Panc1 (cell line): ENCODE results near the gene PRPF39. TPM values are rescaled to one million over a fixed set of nuclear protein-coding genes. Genes with fewer than 3 reads are reported as not detected.

Experiments used
- ATAC-seq: fragments of 200-7000 bp; cut with Tn5 transposase; 2 replicates; pipeline ENCODE4 v1.9.1; 2020; ENCODE audit warnings: mild to moderate bottlenecking, moderate library complexity
- BruUV-seq: library from RNA; stranded (reverse); fragments of 400-500 nt; replicated peaks from 2 replicates; lab custom pipeline; 2021; lab: Mats Ljungman, UMichigan
- CTCF ChIA-PET: fragments of 300-600 bp; sonication (Branson Sonifier 250); formaldehyde crosslinking; loops from one replicate; lab custom pipeline; 2022; ENCODE audit warnings: antibody characterized with exemption; lab: Charles Lee
- POLR2A ChIA-PET: fragments of 300-600 bp; sonication (Branson Sonifier 250); formaldehyde crosslinking; loops from one replicate; lab custom pipeline; 2022; ENCODE audit warnings: antibody characterized with exemption; lab: Charles Lee
- DNase-seq: peaks from one replicate; pipeline ENCODE4 v3.0.0-alpha.2; 2010; ENCODE audit warnings: low read depth, low spot score
- H3K27ac ChIP-seq: 2 replicates; pipeline ENCODE4 v1.5.1; 2011; ENCODE audit warnings: mild to moderate bottlenecking, low read length, inconsistent platforms
- H3K27me3 ChIP-seq: fragments of 200-500 bp; sonication (Bioruptor generic); 2 replicates; pipeline ENCODE4 v1.6.0; 2014; ENCODE audit warnings: low read length, inconsistent platforms; ENCODE audit not compliant: control insufficient read depth, insufficient read depth
- H3K36me3 ChIP-seq: fragments of 200-500 bp; sonication (Bioruptor generic); 2 replicates; pipeline ENCODE4 v1.5.1; 2014; ENCODE audit warnings: inconsistent platforms, mild to moderate bottlenecking, low read length, moderate library complexity; ENCODE audit not compliant: control insufficient read depth, insufficient read depth
- H3K4me1 ChIP-seq: 2 replicates; pipeline ENCODE4 v1.5.1; 2011; ENCODE audit warnings: inconsistent platforms, mild to moderate bottlenecking, low read length, moderate library complexity; ENCODE audit not compliant: control insufficient read depth, insufficient read depth
- H3K4me3 ChIP-seq, 2 experiments: 2 replicates each; pipeline ENCODE4 v1.5.1; 2011 to 2012; ENCODE audit warnings: low read depth in 2 of 2, low read length in 2 of 2, mild to moderate bottlenecking in 2 of 2, inconsistent platforms in 1 of 2, moderate library complexity in 1 of 2
- H3K9me3 ChIP-seq: fragments of 200-500 bp; sonication (Bioruptor generic); 2 replicates; pipeline ENCODE4 v1.5.1; 2014; ENCODE audit warnings: low read depth, mild to moderate bottlenecking, inconsistent platforms, low read length, moderate library complexity; ENCODE audit not compliant: control insufficient read depth, insufficient read depth
- CTCF ChIP-seq: fragments of 450-650 bp; IDR thresholded peaks from 2 replicates; pipeline ENCODE4 v1.5.1; 2017; ENCODE audit warnings: mild to moderate bottlenecking
- POLR2AphosphoS5 ChIP-seq: IDR thresholded peaks from 2 replicates; pipeline ENCODE4 v1.6.1; 2012; ENCODE audit warnings: mild to moderate bottlenecking, low read depth, low read length, moderate library complexity
- SIN3A ChIP-seq: IDR thresholded peaks from 2 replicates; pipeline ENCODE4 v1.6.1; 2012; ENCODE audit warnings: low read depth, mild to moderate bottlenecking, low read length, moderate library complexity, borderline replicate concordance; ENCODE audit not compliant: insufficient read depth
- TCF7L2 ChIP-seq: IDR thresholded peaks from 2 replicates; pipeline ENCODE4 v1.6.1; 2011; ENCODE audit warnings: mild to moderate bottlenecking, low read depth, low read length, inconsistent platforms
- in situ Hi-C: cut with HindIII; loops from 2 replicates; pipeline ENCODE4 v1.10.0; 2016; ENCODE audit warnings: low sequenced_read_pairs, low pct_unique_long_range_greater_than_20kb
- intact Hi-C: fragments of 100-400 bp; cut with micrococcal nuclease; formaldehyde crosslinking; loops from one replicate; pipeline ENCODE4 v1.10.0; 2022; ENCODE audit not compliant: unreplicated experiment
- total RNA-seq: library from RNA; stranded (reverse); gene quantifications from one replicate; pipeline ENCODE4 v1.2.1, GENCODE V29; 2021; ENCODE audit not compliant: unreplicated experiment
- TF ChIP-seq, protein P1 (sequence below), 2 experiments: IDR thresholded peaks; 2 replicates each; pipeline ENCODE4 v1.6.1; 2011 to 2012; ENCODE audit warnings: low read depth in 2 of 2, control low read depth in 1 of 2, low read length in 1 of 2, mild to moderate bottlenecking in 1 of 2, moderate library complexity in 1 of 2; ENCODE audit not compliant: insufficient read depth in 1 of 2

The PRPF39 gene
- total RNA-seq, 1 experiment from 2014 or later, result 30.7 TPM

DNA sequence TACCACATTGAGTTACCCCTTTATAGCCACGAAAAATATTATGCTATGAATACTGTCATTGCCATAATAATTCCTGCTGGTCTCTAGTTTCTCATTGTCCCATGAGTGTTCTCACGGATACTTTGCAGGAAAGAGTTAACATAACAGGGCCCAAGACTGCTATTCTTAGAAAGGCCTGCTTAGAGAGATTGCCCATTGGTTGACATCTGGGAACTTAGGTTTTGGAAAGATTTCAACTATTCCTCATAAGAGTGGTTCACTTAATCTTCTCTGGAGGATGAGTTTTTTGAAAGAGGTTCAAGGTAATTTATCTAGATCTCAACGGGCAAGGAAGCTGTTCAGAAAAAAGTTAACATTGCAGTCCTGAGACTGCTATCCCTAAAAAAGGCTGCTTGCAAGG is 18.4 kb upstream of the PRPF39 start:
- H3K4me1 ChIP-seq, result no peaks in the 10 kb centered on the region
- no peaks in the 10 kb centered on the region for H3K9me3 ChIP-seq
- ChIA-PET POLR2A (interaction anchor here (0.6 kb wide), 1 partner anchor 13 kb away, joined by 7 read pairs; no protein-coding TSS in a partner anchor), CTCF (no interaction called here)
- H3K36me3 ChIP-seq, result no peaks in the 10 kb centered on the region
- no TSS peak for BruUV-seq
- in situ Hi-C loops (no loop called here), intact Hi-C loops (no loop called here)
- TF ChIP-seq, protein P1, sequence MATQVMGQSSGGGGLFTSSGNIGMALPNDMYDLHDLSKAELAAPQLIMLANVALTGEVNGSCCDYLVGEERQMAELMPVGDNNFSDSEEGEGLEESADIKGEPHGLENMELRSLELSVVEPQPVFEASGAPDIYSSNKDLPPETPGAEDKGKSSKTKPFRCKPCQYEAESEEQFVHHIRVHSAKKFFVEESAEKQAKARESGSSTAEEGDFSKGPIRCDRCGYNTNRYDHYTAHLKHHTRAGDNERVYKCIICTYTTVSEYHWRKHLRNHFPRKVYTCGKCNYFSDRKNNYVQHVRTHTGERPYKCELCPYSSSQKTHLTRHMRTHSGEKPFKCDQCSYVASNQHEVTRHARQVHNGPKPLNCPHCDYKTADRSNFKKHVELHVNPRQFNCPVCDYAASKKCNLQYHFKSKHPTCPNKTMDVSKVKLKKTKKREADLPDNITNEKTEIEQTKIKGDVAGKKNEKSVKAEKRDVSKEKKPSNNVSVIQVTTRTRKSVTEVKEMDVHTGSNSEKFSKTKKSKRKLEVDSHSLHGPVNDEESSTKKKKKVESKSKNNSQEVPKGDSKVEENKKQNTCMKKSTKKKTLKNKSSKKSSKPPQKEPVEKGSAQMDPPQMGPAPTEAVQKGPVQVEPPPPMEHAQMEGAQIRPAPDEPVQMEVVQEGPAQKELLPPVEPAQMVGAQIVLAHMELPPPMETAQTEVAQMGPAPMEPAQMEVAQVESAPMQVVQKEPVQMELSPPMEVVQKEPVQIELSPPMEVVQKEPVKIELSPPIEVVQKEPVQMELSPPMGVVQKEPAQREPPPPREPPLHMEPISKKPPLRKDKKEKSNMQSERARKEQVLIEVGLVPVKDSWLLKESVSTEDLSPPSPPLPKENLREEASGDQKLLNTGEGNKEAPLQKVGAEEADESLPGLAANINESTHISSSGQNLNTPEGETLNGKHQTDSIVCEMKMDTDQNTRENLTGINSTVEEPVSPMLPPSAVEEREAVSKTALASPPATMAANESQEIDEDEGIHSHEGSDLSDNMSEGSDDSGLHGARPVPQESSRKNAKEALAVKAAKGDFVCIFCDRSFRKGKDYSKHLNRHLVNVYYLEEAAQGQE (IDR thresholded peaks at IDR 0.05; ENCODE audit: insufficient read depth in 1 of 2, low read depth in 2 of 2, low read length in 1 of 2), result no peak
- TF ChIP-seq TCF7L2 (no peak), CTCF (no peak), POLR2AphosphoS5 (no peak), SIN3A (no peak)
- ATAC-seq, result no peak
- no peaks in the 10 kb centered on the region for H3K27me3 ChIP-seq
- no peak overlapping the region for H3K4me3 ChIP-seq
- no peak for DNase-seq
- H3K27ac ChIP-seq, result no peak overlapping the region

- no peak for DNase-seq
- no peak for TF ChIP-seq SIN3A
- TF ChIP-seq, protein P1 (IDR thresholded peaks at IDR 0.05; ENCODE audit: insufficient read depth in 1 of 2, low read depth in 2 of 2, low read length in 1 of 2), result no peak
- no peak for TF ChIP-seq TCF7L2
- no peak for TF ChIP-seq POLR2AphosphoS5
- TF ChIP-seq CTCF, result no peak
- BruUV-seq, result no TSS peak
- H3K27ac ChIP-seq, result no peak overlapping the region
- in situ Hi-C loops, result no loop called here
- ChIA-PET POLR2A (no interaction called here), CTCF (no interaction called here)
- intact Hi-C loops, result no loop called here
- no peak overlapping the region for H3K4me3 ChIP-seq
- H3K27me3 ChIP-seq, result no peaks in the 10 kb centered on the region
- no peak for ATAC-seq
- H3K36me3 ChIP-seq, result no peaks in the 10 kb centered on the region
- no peaks in the 10 kb centered on the region for H3K4me1 ChIP-seq
- H3K9me3 ChIP-seq, result no peaks in the 10 kb centered on the region
Measured at GRCh38 chr14:45065956-45066355, 18.0 kb upstream of the PRPF39 start.
